GM06990 (cell line): Measurements from ENCODE around the gene CCDC154.
A peak's percentile ranks its signal among the peaks of the same experiment; 100 is the strongest.

Experiments used
- DNase-seq: peaks from one replicate; pipeline ENCODE4 v3.0.0-alpha.2; 2011; ENCODE audit not compliant: insufficient read length; ENCODE audit errors: extremely low read depth
- H3K27me3 ChIP-seq: replicated peaks from 2 replicates; pipeline ENCODE4 v1.6.0; 2011; ENCODE audit warnings: low read length; ENCODE audit not compliant: control insufficient read depth, insufficient read depth
- H3K36me3 ChIP-seq: 2 replicates; pipeline ENCODE4 v1.5.1; 2011; ENCODE audit warnings: low read length; ENCODE audit not compliant: control insufficient read depth, insufficient read depth
- H3K4me3 ChIP-seq: replicated peaks from 2 replicates; pipeline ENCODE4 v1.5.1; 2011; ENCODE audit warnings: low read depth, mild to moderate bottlenecking, control low read depth, low read length
- CTCF ChIP-seq: IDR thresholded peaks from 2 replicates; pipeline ENCODE4 v1.5.1; 2011; ENCODE audit warnings: low read length, control low read depth, mild to moderate bottlenecking, inconsistent platforms; ENCODE audit not compliant: insufficient read depth, poor library complexity, severe bottlenecking

Gene CCDC154

GRCh38 chr16:1416521-1416941 is 27.8 kb downstream of the CCDC154 start:
- TF ChIP-seq CTCF, result no peak
- no peak for DNase-seq
- no peak overlapping the region for H3K4me3 ChIP-seq

GRCh38 chr16:1414532-1415260 is 29.7 kb downstream of the CCDC154 start, which contains the start of gene UNKL:
Gene UNKL, minus strand, starts transcription at chr16:1414704. Its CDS starts 13 bp downstream, at chr16:1414691.
- Histone ChIP-seq H3K36me3 (no peaks in the 10 kb centered on the region), H3K27me3 (no peaks in the 10 kb centered on the region), H3K4me3 (peak within 1 kb of the TSS; percentile 86)
- TF ChIP-seq CTCF, result no peak
- DNase-seq, result peak; percentile 80

More at GRCh38 chr16:1416521-1416941, 27.8 kb downstream of the CCDC154 start:
- no peaks in the 10 kb centered on the region for H3K27me3 ChIP-seq
- H3K36me3 ChIP-seq, result no peaks in the 10 kb centered on the region

- TF ChIP-seq CTCF, result peak; percentile 61
- Histone ChIP-seq H3K4me3 (peak overlapping the region; percentile 86), H3K27me3 (no peaks in the 10 kb centered on the region), H3K36me3 (no peaks in the 10 kb centered on the region)
- DNase-seq, result peak; percentile 82
These were observed 30.4 kb downstream of the CCDC154 start for GRCh38 chr16:1413684-1414531.

DNA sequence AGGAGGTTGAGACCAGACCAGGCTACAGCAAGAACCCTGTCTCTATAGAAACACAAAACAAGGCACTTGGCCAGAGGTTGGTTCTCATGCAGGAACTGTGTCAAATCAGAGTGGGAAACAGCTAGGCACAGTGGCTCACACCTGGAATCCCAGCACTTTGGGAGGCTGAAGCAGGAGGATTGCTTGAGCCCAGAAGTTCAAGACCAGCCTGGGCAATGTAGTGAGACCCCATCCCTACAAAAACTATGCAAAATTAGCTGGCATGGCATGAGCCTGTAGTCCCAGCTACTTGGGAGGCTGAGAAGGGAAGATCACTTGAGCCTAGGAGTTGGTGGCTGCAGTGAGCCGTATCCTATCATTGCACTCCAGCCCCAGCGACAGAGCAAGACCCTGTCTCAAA is 31.5 kb downstream of the CCDC154 start:
- TF ChIP-seq CTCF, result no peak
- H3K36me3 ChIP-seq, result no peaks in the 10 kb centered on the region
- DNase-seq, result no peak
- H3K27me3 ChIP-seq, result no peaks in the 10 kb centered on the region
- H3K4me3 ChIP-seq, result no peak overlapping the region

DNA sequence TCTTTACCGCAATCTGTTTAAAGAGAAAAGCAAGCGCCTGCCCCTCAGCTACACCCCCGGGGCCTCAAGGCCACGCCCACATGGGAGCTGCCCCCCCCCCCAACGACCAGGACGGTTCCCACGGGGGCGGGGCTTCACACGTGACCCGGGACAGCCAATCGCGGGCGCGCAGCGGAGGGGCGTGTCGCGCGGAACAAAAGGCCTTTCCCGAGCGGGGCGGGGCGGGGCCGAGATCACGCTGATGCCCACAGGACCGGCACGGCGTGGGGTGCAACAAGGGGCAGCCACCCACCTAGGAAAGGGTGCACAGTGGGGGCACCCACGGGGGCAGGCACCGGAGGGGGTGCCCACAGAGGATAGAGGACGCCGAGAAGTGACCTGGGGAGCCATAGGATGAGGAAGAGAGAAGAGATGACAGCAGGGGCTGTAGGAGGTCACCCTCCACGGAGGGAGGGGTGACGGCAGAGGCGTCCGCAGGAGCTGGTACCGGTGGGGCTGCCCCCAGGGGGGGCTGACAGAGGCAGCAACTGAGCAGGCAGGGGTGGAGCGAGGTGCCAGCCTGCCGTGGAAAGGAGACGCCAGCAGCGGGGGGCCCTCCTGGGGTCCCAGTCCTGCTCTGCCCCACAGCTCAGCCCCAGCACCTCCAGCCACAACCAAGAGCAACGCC is 36.1 kb downstream of the CCDC154 start:
- no peak for TF ChIP-seq CTCF
- Histone ChIP-seq H3K27me3 (no peaks in the 10 kb centered on the region), H3K36me3 (peaks cover 4% of the 10 kb centered on the region), H3K4me3 (peak overlapping the region; percentile 64)
- DNase-seq, result peak; percentile 92
